Measurements from ENCODE around the gene WWOX.
A peak's percentile ranks its signal among the peaks of the same experiment; 100 is the strongest.

Gene WWOX

DNA sequence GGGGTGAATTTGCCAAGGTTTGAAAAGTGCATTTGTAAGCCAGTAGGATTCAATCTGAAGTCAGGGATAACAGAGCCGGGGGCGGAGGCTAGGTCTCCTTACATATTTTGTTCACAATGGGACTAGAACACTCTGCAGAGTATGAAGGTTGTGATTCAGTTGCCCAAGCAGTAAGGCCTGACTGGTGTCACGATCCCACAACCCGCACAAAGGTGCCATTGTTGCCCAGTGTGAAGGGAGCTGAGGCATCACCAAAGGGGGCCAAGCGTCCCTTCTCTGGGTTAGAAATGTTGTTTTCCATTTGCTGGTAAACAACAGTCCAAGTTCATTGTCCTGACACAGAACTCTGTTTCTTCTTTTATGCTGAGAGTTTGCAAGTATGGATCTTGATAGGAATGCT lies 1029.3 kb downstream of the WWOX start:
- peaks cover 0 to 21% of the 10 kb centered on the region in 2 donors for H3K9me3 Mint-ChIP-seq
- DNase-seq (no peak), ATAC-seq (no peak)
- H3K4me1 Mint-ChIP-seq: no peaks in the 10 kb centered on the region
- no peak overlapping the region for H3K4me3 Mint-ChIP-seq
- H3K27ac Mint-ChIP-seq: no peak overlapping the region
- no peaks in the 10 kb centered on the region for H3K27me3 Mint-ChIP-seq

DNA sequence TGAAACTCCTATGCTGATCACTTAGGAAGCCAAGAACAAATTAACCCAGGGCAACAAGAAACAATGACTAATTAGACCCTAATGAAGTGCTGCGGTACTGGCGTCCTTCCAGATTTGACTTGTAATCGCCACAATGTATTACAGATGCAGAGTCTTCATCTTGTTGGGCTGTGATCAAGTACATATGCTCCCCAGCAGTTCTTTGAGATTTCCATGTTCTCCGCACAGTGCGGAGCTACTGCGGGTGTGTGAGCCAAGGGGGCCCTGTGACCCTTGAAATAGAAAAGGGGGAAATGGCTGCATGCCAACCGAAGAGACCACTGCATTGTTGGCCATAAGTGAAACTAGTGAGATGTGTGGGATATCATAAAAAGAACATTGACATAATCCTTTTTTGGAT lies 1031.2 kb downstream of the WWOX start:
- DNase-seq (no peak), ATAC-seq (no peak)
- Mint-ChIP-seq H3K27ac (no peak overlapping the region), H3K4me3 (no peak overlapping the region), H3K4me1 (no peaks in the 10 kb centered on the region), H3K9me3 (peaks cover 0 to 19% of the 10 kb centered on the region in 2 donors), H3K27me3 (no peaks in the 10 kb centered on the region)

DNA sequence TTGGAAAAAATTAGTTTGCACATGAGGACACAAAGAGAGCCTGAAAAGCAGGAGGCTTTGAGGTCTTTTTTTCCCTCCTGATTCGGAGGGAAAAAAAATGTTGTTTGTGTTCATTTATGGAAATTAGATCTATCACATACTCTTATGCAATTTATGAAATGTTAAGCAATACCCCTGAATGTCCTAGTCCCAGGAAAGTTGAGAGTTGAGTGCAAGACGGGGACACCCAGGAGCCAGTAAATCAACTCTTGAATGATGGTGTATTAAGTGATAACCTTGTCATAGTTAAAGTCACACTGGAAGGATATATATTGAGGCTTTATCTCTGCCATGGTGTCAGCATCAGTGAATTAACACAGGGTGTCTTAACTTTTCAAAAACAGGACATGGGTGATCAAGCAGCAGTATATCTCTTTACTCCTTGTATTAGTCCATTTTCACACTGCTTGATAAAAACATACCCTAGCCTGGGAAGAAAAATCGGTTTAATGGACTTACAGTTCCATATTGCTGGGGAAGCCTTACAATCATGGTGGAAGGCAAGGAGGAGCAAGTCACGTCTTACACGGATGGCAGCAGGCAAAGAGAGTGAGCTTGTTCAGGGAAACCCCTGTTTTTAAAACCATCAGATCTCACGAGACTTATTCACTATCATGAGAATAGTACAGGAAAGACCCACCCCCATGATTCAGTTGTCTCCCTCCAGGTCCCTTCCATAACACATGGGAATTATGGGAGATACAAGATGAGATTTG lies 1032.0 kb downstream of the WWOX start:
- ATAC-seq: no peak
- H3K27ac Mint-ChIP-seq: no peak overlapping the region

DNA sequence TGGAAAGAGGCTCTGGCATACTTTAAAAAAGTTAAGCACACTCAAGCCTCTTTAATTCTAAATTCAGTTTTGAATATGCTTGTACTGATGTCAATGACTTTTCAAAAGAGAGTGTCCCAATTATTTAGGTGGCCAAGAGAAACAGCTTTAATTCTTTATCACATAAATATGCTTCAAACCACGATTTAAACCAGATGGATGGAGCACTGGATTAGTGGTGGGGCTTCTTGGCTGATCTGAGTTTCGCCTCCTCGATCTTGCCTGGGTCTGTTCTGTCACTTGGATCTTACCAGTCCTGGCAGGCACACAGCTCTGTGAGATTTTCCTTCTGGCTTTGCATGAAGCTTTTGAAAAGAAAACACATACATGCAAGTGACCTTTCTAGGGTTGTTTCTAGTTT lies 1033.2 kb downstream of the WWOX start:
- no peaks in the 10 kb centered on the region for H3K27me3 Mint-ChIP-seq
- no peaks in the 10 kb centered on the region for H3K4me1 Mint-ChIP-seq
- H3K4me3 Mint-ChIP-seq: no peak overlapping the region
- no peak overlapping the region for H3K27ac Mint-ChIP-seq
- ATAC-seq: no peak
- H3K9me3 Mint-ChIP-seq: peaks cover 0 to 12% of the 10 kb centered on the region in 2 donors
- DNase-seq: no peak

More for the DNA sequence above, 1032.0 kb downstream of the WWOX start:
- H3K4me3 Mint-ChIP-seq: no peak overlapping the region
- peaks cover 0 to 12% of the 10 kb centered on the region in 2 donors for H3K9me3 Mint-ChIP-seq
- H3K4me1 Mint-ChIP-seq: no peaks in the 10 kb centered on the region
- no peaks in the 10 kb centered on the region for H3K27me3 Mint-ChIP-seq
- DNase-seq: no peak

DNA sequence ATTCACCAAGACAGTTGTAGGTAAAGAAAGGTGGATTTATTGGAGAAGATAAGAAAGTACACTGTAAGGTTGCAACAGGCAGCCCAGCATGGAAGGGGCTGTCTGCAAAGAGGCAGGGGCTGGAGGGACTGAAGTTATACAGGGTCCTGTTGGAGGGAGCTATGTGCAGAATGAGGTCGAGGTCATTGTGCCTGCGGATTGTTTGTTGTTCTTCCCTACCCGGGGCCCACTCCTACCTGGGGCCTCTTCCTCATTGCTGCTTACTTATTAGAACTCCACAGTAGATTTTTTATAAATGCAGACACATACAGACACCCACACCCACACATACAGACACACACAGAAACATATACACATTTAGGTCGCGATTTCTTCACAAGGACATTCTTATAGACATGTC lies 1034.8 kb downstream of the WWOX start:
- no peak overlapping the region for H3K27ac Mint-ChIP-seq

DNA sequence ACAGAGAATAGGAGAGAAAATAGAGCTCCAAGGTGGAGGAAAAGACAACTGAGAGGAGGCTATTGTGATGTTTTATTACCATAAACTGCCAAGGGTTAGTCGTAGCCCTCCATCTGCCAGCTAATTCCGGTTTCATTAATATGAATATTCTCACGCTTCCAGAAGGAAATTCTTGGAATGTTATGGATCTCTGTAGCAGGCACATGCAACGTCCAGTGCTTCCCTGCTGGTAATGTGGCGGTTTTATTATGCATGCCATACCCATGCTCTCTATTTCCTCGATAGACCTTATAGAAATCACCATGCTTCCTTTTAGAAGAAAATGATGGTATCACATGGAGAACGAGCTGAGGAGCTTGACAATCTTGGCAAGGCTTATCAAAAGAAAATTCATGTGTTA lies 1037.5 kb downstream of the WWOX start:
- H3K4me3 Mint-ChIP-seq: no peak overlapping the region
- peaks cover 0 to under 1% of the 10 kb centered on the region in 2 donors for H3K9me3 Mint-ChIP-seq
- H3K27me3 Mint-ChIP-seq: no peaks in the 10 kb centered on the region
- no peak overlapping the region for H3K27ac Mint-ChIP-seq
- ATAC-seq: no peak
- no peak for DNase-seq
- no peaks in the 10 kb centered on the region for H3K4me1 Mint-ChIP-seq

More for the DNA sequence above, 1034.8 kb downstream of the WWOX start:
- peaks cover 0 to 12% of the 10 kb centered on the region in 2 donors for H3K9me3 Mint-ChIP-seq
- no peaks in the 10 kb centered on the region for H3K4me1 Mint-ChIP-seq
- no peak for DNase-seq
- ATAC-seq: no peak
- H3K27me3 Mint-ChIP-seq: no peaks in the 10 kb centered on the region
- no peak overlapping the region for H3K4me3 Mint-ChIP-seq

DNA sequence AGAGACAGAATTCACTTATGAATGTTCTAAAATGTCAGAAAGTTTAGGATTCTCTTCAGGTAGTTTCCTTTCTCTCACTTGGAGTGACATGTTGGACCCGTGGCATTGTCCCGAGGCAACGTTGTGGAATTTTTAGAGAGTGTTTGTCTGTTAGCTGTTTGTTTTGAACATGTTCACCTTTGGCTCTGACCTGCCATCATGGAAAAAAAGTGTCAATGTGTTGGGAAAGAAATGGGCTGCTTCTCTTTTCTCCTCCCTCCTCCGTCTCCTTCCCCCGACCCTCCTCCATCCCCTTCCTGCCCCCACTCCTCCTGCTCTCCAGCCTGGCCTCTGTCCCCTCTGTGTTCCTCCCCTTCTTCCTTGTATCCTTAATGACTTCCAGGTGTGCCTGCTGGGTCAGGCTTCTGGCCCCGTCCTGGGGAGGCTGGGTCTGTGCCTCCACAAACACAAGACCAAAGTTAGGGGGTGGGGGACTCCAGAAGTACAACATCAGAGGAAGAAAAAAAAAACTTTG lies 1038.0 kb downstream of the WWOX start:
- no peaks in the 10 kb centered on the region for H3K27me3 Mint-ChIP-seq
- H3K4me1 Mint-ChIP-seq: no peaks in the 10 kb centered on the region
- no peak overlapping the region for H3K4me3 Mint-ChIP-seq
- no peak for DNase-seq
- ATAC-seq: no peak
- no peaks in the 10 kb centered on the region for H3K9me3 Mint-ChIP-seq
- peak overlapping the region in 1 of 2 donors; percentile 31 for H3K27ac Mint-ChIP-seq

DNA sequence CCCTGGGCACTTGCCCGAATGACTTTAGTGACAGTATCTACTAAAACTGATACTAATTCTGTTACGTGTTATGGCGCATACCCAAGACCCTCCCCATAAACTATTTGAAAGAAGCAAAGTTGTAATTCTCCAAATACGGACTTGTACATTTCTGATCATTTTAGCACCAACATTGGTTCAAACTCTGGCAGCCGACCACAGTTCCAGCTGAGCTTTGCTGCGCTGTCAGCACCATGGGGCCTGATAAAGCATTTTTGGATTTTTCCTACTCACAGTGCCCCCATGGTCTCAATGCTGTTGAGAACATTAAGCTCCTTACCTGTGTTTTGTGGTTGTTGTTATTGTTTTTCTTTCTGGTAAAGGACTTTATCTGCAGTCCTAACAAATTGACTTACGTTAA lies 1040.3 kb downstream of the WWOX start:
- no peaks in the 10 kb centered on the region for H3K27me3 Mint-ChIP-seq
- H3K4me1 Mint-ChIP-seq: no peaks in the 10 kb centered on the region
- no peaks in the 10 kb centered on the region for H3K9me3 Mint-ChIP-seq
- DNase-seq: no peak
- H3K4me3 Mint-ChIP-seq: no peak overlapping the region
- no peak for ATAC-seq
- no peak overlapping the region for H3K27ac Mint-ChIP-seq

DNA sequence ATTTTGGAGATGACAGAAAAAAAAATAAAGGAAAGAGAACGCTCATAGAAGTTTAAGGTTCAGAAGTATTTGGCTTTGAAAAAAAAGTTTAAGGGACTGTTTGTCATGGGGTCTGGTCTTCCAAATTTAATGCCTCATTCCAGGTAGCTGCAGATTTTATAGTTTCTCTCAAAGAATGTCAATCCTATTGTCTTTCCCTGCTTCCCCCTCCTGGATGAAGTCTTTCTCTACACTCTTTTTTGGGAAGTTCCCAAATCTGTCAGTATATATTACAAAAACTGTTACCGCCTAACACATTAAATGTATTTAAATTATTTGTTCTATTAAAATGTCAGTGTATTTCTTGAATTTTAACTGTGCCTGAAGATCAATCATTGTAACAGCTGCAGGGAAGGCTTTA lies 1043.6 kb downstream of the WWOX start:
- no peaks in the 10 kb centered on the region for H3K4me1 Mint-ChIP-seq
- ATAC-seq (no peak), DNase-seq (no peak)
- no peaks in the 10 kb centered on the region for H3K27me3 Mint-ChIP-seq
- H3K27ac Mint-ChIP-seq: no peak overlapping the region
- H3K4me3 Mint-ChIP-seq: no peak overlapping the region
- H3K9me3 Mint-ChIP-seq: no peaks in the 10 kb centered on the region

DNA sequence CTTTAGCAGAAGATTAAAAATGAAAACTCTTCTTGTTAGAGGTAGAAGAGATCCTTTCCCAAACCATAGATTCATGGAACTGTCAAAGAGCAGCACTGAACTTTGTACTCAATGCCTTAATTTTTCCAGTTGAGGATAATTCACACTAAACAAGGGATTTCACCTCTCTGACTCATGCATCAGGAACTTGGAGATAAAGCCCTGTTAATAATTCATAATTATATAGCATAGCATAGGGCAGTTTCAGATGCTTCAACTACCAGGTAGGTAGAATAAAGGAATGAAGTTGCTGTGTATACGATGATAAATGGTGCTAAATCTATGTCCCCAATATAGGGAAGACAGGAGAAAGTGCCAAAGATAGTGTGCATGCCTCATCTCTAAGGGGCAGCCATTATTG lies 1050.7 kb downstream of the WWOX start:
- Mint-ChIP-seq H3K27me3 (no peaks in the 10 kb centered on the region), H3K9me3 (peaks cover 0 to 5% of the 10 kb centered on the region in 2 donors), H3K4me3 (no peak overlapping the region), H3K27ac (no peak overlapping the region), H3K4me1 (no peaks in the 10 kb centered on the region)
- ATAC-seq (no peak), DNase-seq (no peak)

DNA sequence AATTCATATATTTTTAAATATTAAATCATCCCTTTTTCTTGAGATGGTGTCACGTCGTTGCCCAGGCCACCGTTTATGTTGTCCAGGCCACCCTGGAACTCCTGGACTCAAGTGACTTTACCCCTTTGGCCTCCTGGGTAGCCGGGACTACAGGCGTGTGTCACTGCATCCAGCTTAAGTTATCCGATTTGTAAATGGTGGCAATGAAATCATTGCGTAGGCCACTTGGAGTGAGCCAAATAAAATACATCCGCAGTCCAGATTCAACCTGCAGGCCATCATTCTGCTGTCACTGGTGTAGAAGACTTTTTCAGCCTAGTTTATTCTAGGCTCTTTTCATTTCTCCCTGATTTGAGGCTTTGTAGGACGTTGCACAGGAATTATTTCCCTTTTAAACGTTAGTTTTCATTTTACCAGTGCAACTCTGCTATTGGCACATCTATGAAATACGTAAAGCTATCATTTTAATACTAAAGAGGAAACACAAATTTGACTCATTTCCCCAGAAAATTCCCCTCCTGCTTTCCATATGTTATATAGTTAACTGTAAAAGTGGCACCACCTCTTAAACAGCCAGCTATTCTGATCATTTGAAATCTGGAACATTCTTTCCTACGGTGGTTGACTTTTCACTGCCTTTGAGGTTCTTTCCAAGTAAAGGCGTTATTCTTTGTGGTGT lies 1051.3 kb downstream of the WWOX start:
- H3K27me3 Mint-ChIP-seq: no peaks in the 10 kb centered on the region
- peaks cover 3% of the 10 kb centered on the region for H3K4me1 Mint-ChIP-seq
- no peak overlapping the region for H3K27ac Mint-ChIP-seq
- ATAC-seq (no peak), DNase-seq (no peak)
- H3K4me3 Mint-ChIP-seq: no peak overlapping the region
- peaks cover 0 to 5% of the 10 kb centered on the region in 2 donors for H3K9me3 Mint-ChIP-seq

DNA sequence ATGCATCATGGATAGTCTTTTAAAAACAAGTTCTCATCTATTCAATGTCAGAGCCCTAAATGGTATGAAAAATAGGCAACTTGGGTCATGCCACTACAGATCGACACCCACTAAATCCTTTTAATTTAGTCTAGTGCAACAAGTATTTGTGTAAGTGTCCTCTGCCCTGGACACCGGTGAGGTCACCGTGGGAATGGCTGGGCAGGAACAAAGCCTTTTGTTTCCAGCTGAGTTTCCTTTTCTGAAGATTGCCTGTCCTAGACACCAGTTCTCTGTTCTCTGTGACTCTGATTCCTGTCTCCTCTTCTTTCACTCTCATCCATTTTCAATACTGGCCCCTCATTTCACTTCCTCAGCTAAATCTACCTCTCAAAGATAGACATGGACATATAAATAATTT lies 1054.6 kb downstream of the WWOX start:
- Mint-ChIP-seq H3K27me3 (peaks cover 19% of the 10 kb centered on the region), H3K27ac (no peak overlapping the region), H3K4me1 (peaks cover 25% of the 10 kb centered on the region), H3K4me3 (no peak overlapping the region), H3K9me3 (peaks cover 0 to 5% of the 10 kb centered on the region in 2 donors)
- ATAC-seq: no peak
- DNase-seq: no peak

DNA sequence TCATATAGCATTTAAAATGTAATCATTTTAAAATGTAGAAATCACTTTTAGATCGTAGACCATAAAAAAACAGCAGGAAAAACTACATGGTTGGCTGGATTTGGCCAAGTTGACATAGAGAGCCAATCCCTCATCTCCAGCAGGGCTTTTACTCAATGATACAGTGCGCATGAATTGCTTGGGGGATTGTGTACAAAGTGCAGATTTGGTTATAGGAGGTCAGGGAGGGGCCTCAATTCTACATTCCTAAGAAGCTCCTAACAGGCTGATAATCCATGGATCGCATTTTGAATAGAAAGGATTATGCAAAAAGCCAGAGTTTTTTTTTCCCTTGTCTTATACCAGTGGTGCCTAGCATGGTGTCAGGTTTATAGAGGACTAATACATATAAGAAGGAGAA lies 1056.0 kb downstream of the WWOX start:
- Mint-ChIP-seq H3K27ac (no peak overlapping the region), H3K4me3 (no peak overlapping the region), H3K9me3 (peaks cover 0 to 5% of the 10 kb centered on the region in 2 donors), H3K27me3 (peaks cover 19% of the 10 kb centered on the region), H3K4me1 (peaks cover 25% of the 10 kb centered on the region)
- ATAC-seq (no peak), DNase-seq (no peak)

DNA sequence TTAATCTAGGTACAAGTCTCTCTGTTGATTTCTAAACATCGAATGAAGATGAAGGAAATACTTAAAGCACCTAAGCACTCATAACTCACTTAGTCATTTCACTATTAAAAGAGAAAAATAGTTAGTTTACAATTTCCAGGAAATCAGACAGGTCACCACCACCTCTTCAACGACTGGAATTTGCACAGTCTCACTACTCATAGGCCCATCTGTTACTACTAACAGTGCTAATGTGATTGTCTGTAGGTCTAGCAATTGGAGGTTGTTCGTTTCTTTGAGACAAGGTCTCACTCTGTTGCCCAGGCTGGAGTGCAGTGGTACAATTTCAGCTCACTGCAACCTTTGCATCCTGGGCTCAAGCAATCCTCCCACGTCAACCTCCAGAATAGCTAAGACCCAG lies 1056.5 kb downstream of the WWOX start:
- peak; percentile 43 for ATAC-seq
- Mint-ChIP-seq H3K27ac (peak overlapping the region in 1 of 2 donors; percentile 62), H3K27me3 (peaks cover 19% of the 10 kb centered on the region)

DNA sequence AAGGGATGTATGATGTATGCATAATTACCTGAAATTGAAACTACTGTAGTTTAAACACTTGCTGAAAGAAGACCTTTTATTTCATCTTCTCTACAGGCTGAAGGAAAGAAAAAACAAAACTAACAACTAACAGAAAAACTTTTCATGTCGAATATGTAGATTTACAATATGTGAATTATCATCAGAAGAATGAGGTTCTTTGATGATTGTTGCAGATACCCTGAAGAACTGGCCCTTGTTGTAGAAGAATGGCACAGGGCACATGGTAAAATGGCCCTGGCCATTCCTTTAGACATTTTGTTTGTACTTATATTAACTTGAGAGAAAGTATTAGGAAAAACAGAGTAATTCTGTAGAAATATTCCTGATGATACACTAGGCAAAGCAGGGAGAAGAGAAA lies 1057.3 kb downstream of the WWOX start:
- Mint-ChIP-seq H3K9me3 (peaks cover 0 to 5% of the 10 kb centered on the region in 2 donors), H3K4me3 (no peak overlapping the region), H3K4me1 (peaks cover 25% of the 10 kb centered on the region), H3K27me3 (peaks cover 19% of the 10 kb centered on the region), H3K27ac (no peak overlapping the region)
- no peak for ATAC-seq
- no peak for DNase-seq

More for the DNA sequence above, 1056.5 kb downstream of the WWOX start:
- Mint-ChIP-seq H3K4me1 (peaks cover 25% of the 10 kb centered on the region), H3K9me3 (peaks cover 0 to 5% of the 10 kb centered on the region in 2 donors), H3K4me3 (no peak overlapping the region)
- DNase-seq: no peak

DNA sequence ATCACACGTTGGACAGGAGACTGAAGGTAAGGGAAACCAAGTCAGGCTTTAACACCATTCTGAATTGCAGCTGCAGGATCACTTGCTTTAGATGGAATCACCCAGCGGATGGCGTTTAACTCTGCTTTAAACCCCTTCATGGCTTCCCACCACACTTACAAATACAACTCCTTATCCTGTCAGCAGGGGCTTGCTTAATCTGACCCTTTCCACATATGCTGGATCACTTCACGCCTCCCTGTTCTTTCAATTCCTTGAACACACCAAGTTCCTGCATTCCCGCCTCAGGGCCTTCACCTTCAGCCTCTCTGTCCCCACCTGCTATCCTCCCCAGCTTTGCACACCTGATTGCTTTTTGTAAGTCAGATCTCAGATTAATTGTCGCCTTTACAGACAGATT lies 1058.9 kb downstream of the WWOX start:
- Mint-ChIP-seq H3K27ac (peak overlapping the region in 1 of 2 donors; percentile 16), H3K4me1 (peaks cover 26% of the 10 kb centered on the region)
- DNase-seq: no peak

More for the DNA sequence above, 1058.9 kb downstream of the WWOX start:
- no peaks in the 10 kb centered on the region for H3K9me3 Mint-ChIP-seq
- no peak overlapping the region for H3K4me3 Mint-ChIP-seq
- ATAC-seq: no peak
- H3K27me3 Mint-ChIP-seq: peaks cover 19% of the 10 kb centered on the region

Measured in stimulated activated naive CD8-positive, alpha-beta T cell treated with anti-CD3 and anti-CD28 coated beads, Interleukin-15, amount 100 ng/mL, for 72 hours (primary cell).